Hepatocyte (in vitro differentiated cells): Measurements from ENCODE around the gene AJUBA.

ENCODE experiments used
- EZH2phosphoT487 ChIP-seq: fragments of 200-600 bp; sonication (generic); IDR thresholded peaks from one replicate; pipeline ENCODE4 v1.6.1; 2018; ENCODE audit warnings: antibody characterized with exemption, mild to moderate bottlenecking, low read depth, moderate library complexity; ENCODE audit not compliant: unreplicated experiment, severe bottlenecking
- TF ChIP-seq, protein P1 (sequence below): fragments of 200-600 bp; sonication (generic); IDR thresholded peaks from 2 replicates; pipeline ENCODE4 v1.5.1; 2016; ENCODE audit warnings: antibody characterized with exemption, mild to moderate bottlenecking; ENCODE audit not compliant: poor library complexity

DNA sequence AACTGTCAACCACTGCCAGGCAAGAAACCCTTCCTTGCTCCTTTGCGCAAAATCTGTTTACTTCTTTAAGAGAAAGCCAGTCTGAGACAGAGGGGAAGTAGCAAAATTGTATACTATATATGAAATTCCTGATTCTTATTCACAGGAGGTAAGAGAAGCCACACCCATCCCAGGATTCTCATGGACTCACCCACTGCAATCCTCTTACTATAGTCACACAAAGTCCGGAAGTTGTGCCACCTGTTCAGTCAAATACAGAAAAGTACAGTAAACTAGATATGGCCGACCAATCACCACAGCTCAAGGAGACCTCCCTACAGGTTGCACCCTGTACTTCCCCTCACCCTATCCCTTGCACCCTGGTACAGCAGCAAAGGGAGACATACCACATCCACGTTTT lies 56.0 kb downstream of the AJUBA start:
- TF ChIP-seq, protein P1, sequence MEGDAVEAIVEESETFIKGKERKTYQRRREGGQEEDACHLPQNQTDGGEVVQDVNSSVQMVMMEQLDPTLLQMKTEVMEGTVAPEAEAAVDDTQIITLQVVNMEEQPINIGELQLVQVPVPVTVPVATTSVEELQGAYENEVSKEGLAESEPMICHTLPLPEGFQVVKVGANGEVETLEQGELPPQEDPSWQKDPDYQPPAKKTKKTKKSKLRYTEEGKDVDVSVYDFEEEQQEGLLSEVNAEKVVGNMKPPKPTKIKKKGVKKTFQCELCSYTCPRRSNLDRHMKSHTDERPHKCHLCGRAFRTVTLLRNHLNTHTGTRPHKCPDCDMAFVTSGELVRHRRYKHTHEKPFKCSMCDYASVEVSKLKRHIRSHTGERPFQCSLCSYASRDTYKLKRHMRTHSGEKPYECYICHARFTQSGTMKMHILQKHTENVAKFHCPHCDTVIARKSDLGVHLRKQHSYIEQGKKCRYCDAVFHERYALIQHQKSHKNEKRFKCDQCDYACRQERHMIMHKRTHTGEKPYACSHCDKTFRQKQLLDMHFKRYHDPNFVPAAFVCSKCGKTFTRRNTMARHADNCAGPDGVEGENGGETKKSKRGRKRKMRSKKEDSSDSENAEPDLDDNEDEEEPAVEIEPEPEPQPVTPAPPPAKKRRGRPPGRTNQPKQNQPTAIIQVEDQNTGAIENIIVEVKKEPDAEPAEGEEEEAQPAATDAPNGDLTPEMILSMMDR: no peak
- no peak for TF ChIP-seq EZH2phosphoT487
